Neuronal stem cell (in vitro differentiated cells): Measurements from ENCODE around the gene MBP.

Experiments
- DNase-seq: peaks from one replicate; pipeline ENCODE4 v3.0.0-alpha.2; 2013; ENCODE audit warnings: low spot score
- H2AFZ ChIP-seq: one replicate; pipeline ENCODE4 v1.6.1; 2013; ENCODE audit warnings: mild to moderate bottlenecking, low read length, inconsistent platforms
- H2AK5ac ChIP-seq: 2 replicates; pipeline ENCODE4 v1.6.1; 2013; ENCODE audit warnings: low read depth, mild to moderate bottlenecking, inconsistent platforms, low read length, moderate library complexity, mixed read lengths
- H2BK120ac ChIP-seq: 2 replicates; pipeline ENCODE4 v1.6.1; 2013; ENCODE audit warnings: low read depth, mild to moderate bottlenecking, inconsistent platforms, low read length, moderate library complexity, mixed read lengths
- H2BK12ac ChIP-seq: one replicate; pipeline ENCODE4 v1.6.1; 2013; ENCODE audit warnings: low read length, inconsistent platforms
- H2BK15ac ChIP-seq: 2 replicates; pipeline ENCODE4 v1.6.1; 2013; ENCODE audit warnings: mild to moderate bottlenecking, low read length, inconsistent platforms, mixed read lengths
- H2BK5ac ChIP-seq: one replicate; pipeline ENCODE4 v1.6.1; 2013; ENCODE audit warnings: inconsistent platforms, mild to moderate bottlenecking, low read length, moderate library complexity
- H3K14ac ChIP-seq: one replicate; pipeline ENCODE4 v1.6.1; 2013; ENCODE audit warnings: low read length, inconsistent platforms
- H3K18ac ChIP-seq: 2 replicates; pipeline ENCODE4 v1.6.1; 2013; ENCODE audit warnings: low read length, inconsistent platforms
- H3K23ac ChIP-seq: 2 replicates; pipeline ENCODE4 v1.6.1; 2013; ENCODE audit warnings: low read depth, mild to moderate bottlenecking, mixed read lengths, low read length, inconsistent platforms; ENCODE audit not compliant: poor library complexity
- H3K27ac ChIP-seq: replicated peaks from 3 replicates; pipeline ENCODE4 v1.5.1; 2013; ENCODE audit warnings: low read length, inconsistent platforms
- H3K27me3 ChIP-seq, 3 experiments: 2 replicates each; pipeline ENCODE4 v1.6.1; 2013; ENCODE audit warnings: low read length in 3 of 3, mild to moderate bottlenecking in 2 of 3, inconsistent platforms in 1 of 3, low read depth in 1 of 3, mixed read lengths in 1 of 3, moderate library complexity in 1 of 3; ENCODE audit not compliant: control insufficient read depth in 3 of 3, insufficient read depth in 3 of 3
- H3K36me3 ChIP-seq, 2 donors: replicated peaks in 1 of 2; 2 replicates each; pipeline ENCODE4 v1.6.1; 2013; ENCODE audit warnings: low read length in 2 of 2; ENCODE audit not compliant: control insufficient read depth in 2 of 2, insufficient read depth in 2 of 2
- H3K4ac ChIP-seq: 2 replicates; pipeline ENCODE4 v1.6.1; 2013; ENCODE audit warnings: inconsistent platforms, mild to moderate bottlenecking, low read length, moderate library complexity
- H3K4me1 ChIP-seq, 2 donors: 1 replicate in 1 of 2; 2 replicates in 1 of 2; pipeline ENCODE4 v1.6.1; 2013; ENCODE audit warnings: low read length in 2 of 2, low read depth in 1 of 2; ENCODE audit not compliant: control insufficient read depth in 2 of 2, insufficient read depth in 1 of 2
- H3K4me2 ChIP-seq: one replicate; pipeline ENCODE4 v1.6.1; 2013; ENCODE audit warnings: mild to moderate bottlenecking, low read length, inconsistent platforms; ENCODE audit not compliant: insufficient read depth, poor library complexity, severe bottlenecking
- H3K4me3 ChIP-seq, 2 donors: 2 replicates each; pipeline ENCODE4 v1.5.1; 2013; ENCODE audit warnings: low read length in 2 of 2, mild to moderate bottlenecking in 2 of 2, inconsistent platforms in 1 of 2, moderate library complexity in 1 of 2
- H3K79me1 ChIP-seq: one replicate; pipeline ENCODE4 v1.6.1; 2013; ENCODE audit warnings: low read depth, mild to moderate bottlenecking, inconsistent platforms, low read length, moderate library complexity
- H3K9ac ChIP-seq: one replicate; pipeline ENCODE4 v1.6.1; 2013; ENCODE audit warnings: mild to moderate bottlenecking, low read depth, low read length, inconsistent platforms; ENCODE audit not compliant: poor library complexity
- H3K9me3 ChIP-seq, 2 donors: replicated peaks in 1 of 2; 2 replicates each; pipeline versions ENCODE3 to v1.6.1; 2013; ENCODE audit warnings: low read length in 2 of 2, mild to moderate bottlenecking in 2 of 2, inconsistent platforms in 1 of 2, low read depth in 1 of 2, mixed read lengths in 1 of 2, moderate library complexity in 1 of 2; ENCODE audit not compliant: control insufficient read depth in 2 of 2, insufficient read depth in 1 of 2
- H4K8ac ChIP-seq: one replicate; pipeline ENCODE4 v1.6.1; 2013; ENCODE audit warnings: low read depth, mild to moderate bottlenecking, inconsistent platforms, low read length, moderate library complexity
- H4K91ac ChIP-seq: one replicate; pipeline ENCODE4 v1.6.1; 2013; ENCODE audit warnings: low read length, low read depth, mild to moderate bottlenecking, inconsistent platforms; ENCODE audit not compliant: poor library complexity
- WGBS, 2 donors: extraction: QIAGEN DNeasy Blood & Tissue Kit; methylation state at CpG; one replicate each; pipeline ENCODE4 v1.1.7; 2013; ENCODE audit warnings: missing lambda C conversion rate in 2 of 2, mixed read lengths in 1 of 2; ENCODE audit not compliant: insufficient read length in 2 of 2, insufficient replicate concordance in 1 of 2; ENCODE audit errors: extremely low coverage in 2 of 2; 5-methylcytosine and 5-hydroxymethylcytosine counted together

MBP gene

GRCh38 chr18:77146249-77147080 lies 13.9 kb upstream of the MBP start:
- Histone ChIP-seq H2BK12ac (no peak overlapping the region), H3K4ac (no peak overlapping the region), H2BK120ac (no peak overlapping the region), H2AFZ (no peak overlapping the region), H3K23ac (no peak overlapping the region), H4K91ac (no peak overlapping the region), H2BK15ac (no peak overlapping the region), H3K79me1 (no peaks in the 10 kb centered on the region), H3K27ac (no peak overlapping the region), H4K8ac (no peak overlapping the region), H2AK5ac (no peak overlapping the region), H3K9me3 (peaks cover 0 to 7% of the 10 kb centered on the region in 2 donors), H3K14ac (no peak overlapping the region), H3K27me3 (no peaks in the 10 kb centered on the region), H2BK5ac (no peak overlapping the region), H3K4me2 (no peak overlapping the region), H3K18ac (no peak overlapping the region), H3K4me1 (no peaks in the 10 kb centered on the region), H3K4me3 (no peak overlapping the region), H3K36me3 (no peaks in the 10 kb centered on the region), H3K9ac (no peak overlapping the region)
- no CpG with 5 or more reads among the region's 16 CpGs for WGBS, 2 donors
- no peak for DNase-seq

- H3K4me3 ChIP-seq: peak overlapping the region in 1 of 2 donors; percentile 59
- no peaks in the 10 kb centered on the region for H3K36me3 ChIP-seq
- WGBS, 2 donors: no CpG with 5 or more reads among the region's 11 CpGs
- peaks cover 0 to 7% of the 10 kb centered on the region in 2 donors for H3K9me3 ChIP-seq
- H3K27me3 ChIP-seq: no peaks in the 10 kb centered on the region
- no peak overlapping the region for H3K18ac ChIP-seq
- no peak overlapping the region for H2BK12ac ChIP-seq
- no peak overlapping the region for H3K4ac ChIP-seq
- peak overlapping the region; percentile 30 for H3K9ac ChIP-seq
- no peak overlapping the region for H3K4me2 ChIP-seq
- no peak overlapping the region for H3K23ac ChIP-seq
- no peaks in the 10 kb centered on the region for H3K79me1 ChIP-seq
- no peak overlapping the region for H2BK15ac ChIP-seq
- H4K8ac ChIP-seq: no peak overlapping the region
- no peak overlapping the region for H2BK5ac ChIP-seq
- H2AK5ac ChIP-seq: no peak overlapping the region
- no peaks in the 10 kb centered on the region for H3K4me1 ChIP-seq
- no peak overlapping the region for H2BK120ac ChIP-seq
- H2AFZ ChIP-seq: no peak overlapping the region
- H4K91ac ChIP-seq: no peak overlapping the region
- H3K27ac ChIP-seq: no peak overlapping the region
- H3K14ac ChIP-seq: peak overlapping the region; percentile 25
- DNase-seq: no peak
These were observed 12.8 kb upstream of the MBP start for GRCh38 chr18:77145364-77145901.

GRCh38 chr18:77144451-77145118 lies 12.0 kb upstream of the MBP start:
- no peak overlapping the region for H2AK5ac ChIP-seq
- peaks cover 0 to 9% of the 10 kb centered on the region in 2 donors for H3K9me3 ChIP-seq
- no peak overlapping the region for H3K4me2 ChIP-seq
- H3K14ac ChIP-seq: no peak overlapping the region
- no peak overlapping the region for H4K91ac ChIP-seq
- H3K27me3 ChIP-seq: no peaks in the 10 kb centered on the region
- no peak overlapping the region for H3K9ac ChIP-seq
- H3K4me1 ChIP-seq: no peaks in the 10 kb centered on the region
- no CpG with 5 or more reads among the region's 6 CpGs for WGBS, 2 donors
- no peak overlapping the region for H2AFZ ChIP-seq
- no peak overlapping the region for H3K4me3 ChIP-seq
- no peaks in the 10 kb centered on the region for H3K36me3 ChIP-seq
- H2BK120ac ChIP-seq: no peak overlapping the region
- no peak overlapping the region for H2BK12ac ChIP-seq
- H3K79me1 ChIP-seq: no peaks in the 10 kb centered on the region
- no peak overlapping the region for H2BK15ac ChIP-seq
- no peak overlapping the region for H3K23ac ChIP-seq
- H3K4ac ChIP-seq: no peak overlapping the region
- no peak overlapping the region for H3K27ac ChIP-seq
- no peak overlapping the region for H4K8ac ChIP-seq
- DNase-seq: no peak
- no peak overlapping the region for H3K18ac ChIP-seq
- H2BK5ac ChIP-seq: no peak overlapping the region

DNA sequence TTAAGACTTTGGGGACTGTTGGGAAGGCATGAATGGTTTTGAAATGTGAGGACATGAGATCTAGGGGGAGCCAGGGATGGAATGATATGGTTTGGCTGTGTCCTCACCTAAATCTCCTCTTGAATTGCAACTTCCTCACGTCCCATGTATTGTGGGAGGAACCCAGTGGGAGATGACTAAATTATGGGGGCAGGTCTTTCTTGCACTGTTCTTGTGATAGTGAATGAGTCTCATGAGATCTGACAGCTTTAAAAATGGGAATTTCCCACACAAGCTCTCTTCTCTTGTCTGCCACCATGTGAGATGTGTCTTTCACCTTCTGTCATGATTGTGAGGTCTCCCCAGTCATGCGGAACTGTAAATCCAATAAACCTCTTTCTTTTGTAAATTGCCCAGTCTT lies 11.5 kb upstream of the MBP start:
- Histone ChIP-seq H2BK12ac (no peak overlapping the region), H4K91ac (no peak overlapping the region), H2BK120ac (no peak overlapping the region), H4K8ac (no peak overlapping the region), H3K9ac (no peak overlapping the region), H3K27ac (no peak overlapping the region), H3K4me1 (no peaks in the 10 kb centered on the region), H3K79me1 (no peaks in the 10 kb centered on the region), H3K27me3 (no peaks in the 10 kb centered on the region), H3K36me3 (no peaks in the 10 kb centered on the region), H3K4me2 (no peak overlapping the region), H3K14ac (no peak overlapping the region), H2BK15ac (no peak overlapping the region), H3K23ac (no peak overlapping the region), H3K18ac (no peak overlapping the region), H2AK5ac (no peak overlapping the region), H3K4me3 (no peak overlapping the region), H2AFZ (no peak overlapping the region), H2BK5ac (no peak overlapping the region), H3K9me3 (peaks cover 0 to 10% of the 10 kb centered on the region in 2 donors), H3K4ac (no peak overlapping the region)
- whole genome bisulfite sequencing, 2 donors: no CpG with 5 or more reads among the region's 2 CpGs
- DNase-seq: no peak
